HG03066 (cell line): Measurements from ENCODE around the gene RBMS1.

Experiments used
- ATAC-seq: cut with Tn5 transposase; IDR thresholded peaks from one replicate; pipeline ENCODE4 v1.9.1; 2021; ENCODE audit warnings: low read depth; ENCODE audit not compliant: unreplicated experiment

RBMS1 gene

GRCh38 chr2:160415991-160416390, 77.6 kb downstream of the RBMS1 start:
- ATAC-seq: no peak

- ATAC-seq: no peak
Observed at GRCh38 chr2:160411955-160412354, 81.7 kb downstream of the RBMS1 start.

- no peak for ATAC-seq
Observed at GRCh38 chr2:160411167-160411566, 82.4 kb downstream of the RBMS1 start.

- no peak for ATAC-seq
Observed at GRCh38 chr2:160409480-160409879, 84.1 kb downstream of the RBMS1 start.

DNA sequence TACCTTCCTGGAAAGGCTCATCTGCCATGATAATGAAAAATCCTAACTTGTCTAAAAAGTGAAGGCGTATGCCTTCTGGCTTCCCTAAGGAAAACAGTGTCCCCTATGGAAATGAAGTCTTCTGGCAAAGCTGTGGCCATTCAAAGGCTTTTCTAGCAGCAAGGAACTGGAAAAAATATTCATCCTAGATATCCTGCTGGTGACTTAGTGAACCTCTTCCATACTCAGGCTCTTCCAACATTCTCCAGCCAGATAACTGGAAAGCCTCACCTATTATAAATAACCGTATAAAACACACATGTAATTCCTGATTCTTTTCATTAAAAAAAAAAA, 84.7 kb downstream of the RBMS1 start:
- no peak for ATAC-seq

GRCh38 chr2:160408173-160408958, 85.2 kb downstream of the RBMS1 start:
- no peak for ATAC-seq

- ATAC-seq: peak; percentile 49
Observed at GRCh38 chr2:160407393-160408172, 86.0 kb downstream of the RBMS1 start.

GRCh38 chr2:160406591-160407392, 86.8 kb downstream of the RBMS1 start:
- ATAC-seq: peak; percentile 53

- no peak for ATAC-seq
Observed at GRCh38 chr2:160405077-160405867, 88.3 kb downstream of the RBMS1 start.

GRCh38 chr2:160402997-160403979, 90.3 kb downstream of the RBMS1 start:
- no peak for ATAC-seq

DNA sequence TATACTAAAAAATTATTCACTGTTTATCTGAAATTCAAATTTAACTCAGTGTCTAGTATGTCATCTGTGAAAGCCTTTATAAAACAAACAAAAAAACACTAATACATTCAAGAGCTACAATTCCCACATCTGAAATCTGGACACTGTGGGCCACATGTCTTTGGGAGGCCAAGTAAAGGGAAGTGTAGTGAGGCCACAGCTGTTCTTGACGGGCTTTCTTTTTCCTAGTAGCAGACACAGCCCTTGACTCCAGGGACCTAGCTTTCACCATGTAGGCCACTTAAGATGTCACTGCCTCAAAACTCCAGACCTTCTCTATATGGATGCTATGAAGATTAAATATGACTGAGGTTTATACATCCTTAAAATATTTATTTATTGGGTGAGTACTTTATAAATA, 91.1 kb downstream of the RBMS1 start:
- no peak for ATAC-seq

DNA sequence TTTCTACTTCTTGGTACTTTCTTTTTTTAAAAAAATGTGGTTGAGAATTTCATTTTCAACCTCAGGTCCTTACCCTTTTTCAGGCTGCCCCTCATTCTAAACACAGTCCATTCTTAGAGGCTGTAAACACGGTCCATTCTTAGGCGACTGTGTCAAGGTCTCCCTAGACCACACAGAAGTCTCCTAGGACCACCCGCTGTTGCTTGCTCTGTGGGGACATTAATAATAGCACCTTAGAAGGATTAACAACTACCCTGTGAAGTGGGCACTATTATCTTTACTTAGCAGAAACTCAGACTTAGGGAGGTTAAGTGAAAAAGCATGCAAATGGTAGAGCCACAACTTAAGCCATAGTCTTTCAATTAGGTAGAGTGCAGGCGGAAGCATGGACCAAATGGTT, 91.7 kb downstream of the RBMS1 start:
- ATAC-seq: no peak

- ATAC-seq: no peak
Observed at GRCh38 chr2:160399880-160400279, 93.7 kb downstream of the RBMS1 start.

DNA sequence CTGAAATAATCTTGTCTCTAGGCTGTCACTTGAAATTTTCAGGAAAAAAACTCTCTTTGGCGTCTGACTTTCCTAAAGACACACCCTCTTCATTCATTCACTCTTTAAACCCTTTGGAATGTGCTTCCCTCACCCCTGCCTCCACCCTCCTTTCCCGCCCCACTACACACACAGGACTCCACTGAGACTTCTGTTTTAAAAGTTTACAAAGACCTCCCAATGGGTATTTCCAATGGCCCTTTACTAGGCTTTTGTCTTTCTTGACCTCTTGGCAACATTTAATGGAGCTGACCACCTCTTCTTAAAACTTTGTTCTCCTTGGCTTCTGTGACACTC, 96.1 kb downstream of the RBMS1 start:
- no peak for ATAC-seq

DNA sequence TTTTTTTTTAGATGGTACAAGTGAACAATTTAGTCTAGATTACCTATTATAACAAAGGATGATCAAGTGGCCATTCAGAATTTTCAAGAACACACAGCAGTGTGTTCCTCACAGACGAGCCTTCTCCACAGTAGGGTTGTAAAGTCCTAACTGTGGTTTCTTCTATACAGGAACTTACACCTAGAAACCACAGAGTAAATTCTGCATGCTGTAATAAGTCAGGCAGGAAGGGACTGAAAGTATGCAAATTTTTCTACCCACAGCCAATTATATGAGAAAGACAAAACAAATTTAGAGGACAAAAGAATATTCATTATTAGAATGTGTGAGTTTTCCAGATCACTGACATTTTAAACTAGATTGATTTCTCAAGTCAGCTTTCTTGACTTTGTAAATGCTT, 99.5 kb downstream of the RBMS1 start:
- peak; percentile 100 for ATAC-seq

- ATAC-seq: no peak
Observed at GRCh38 chr2:160392201-160392600, 101.4 kb downstream of the RBMS1 start.

DNA sequence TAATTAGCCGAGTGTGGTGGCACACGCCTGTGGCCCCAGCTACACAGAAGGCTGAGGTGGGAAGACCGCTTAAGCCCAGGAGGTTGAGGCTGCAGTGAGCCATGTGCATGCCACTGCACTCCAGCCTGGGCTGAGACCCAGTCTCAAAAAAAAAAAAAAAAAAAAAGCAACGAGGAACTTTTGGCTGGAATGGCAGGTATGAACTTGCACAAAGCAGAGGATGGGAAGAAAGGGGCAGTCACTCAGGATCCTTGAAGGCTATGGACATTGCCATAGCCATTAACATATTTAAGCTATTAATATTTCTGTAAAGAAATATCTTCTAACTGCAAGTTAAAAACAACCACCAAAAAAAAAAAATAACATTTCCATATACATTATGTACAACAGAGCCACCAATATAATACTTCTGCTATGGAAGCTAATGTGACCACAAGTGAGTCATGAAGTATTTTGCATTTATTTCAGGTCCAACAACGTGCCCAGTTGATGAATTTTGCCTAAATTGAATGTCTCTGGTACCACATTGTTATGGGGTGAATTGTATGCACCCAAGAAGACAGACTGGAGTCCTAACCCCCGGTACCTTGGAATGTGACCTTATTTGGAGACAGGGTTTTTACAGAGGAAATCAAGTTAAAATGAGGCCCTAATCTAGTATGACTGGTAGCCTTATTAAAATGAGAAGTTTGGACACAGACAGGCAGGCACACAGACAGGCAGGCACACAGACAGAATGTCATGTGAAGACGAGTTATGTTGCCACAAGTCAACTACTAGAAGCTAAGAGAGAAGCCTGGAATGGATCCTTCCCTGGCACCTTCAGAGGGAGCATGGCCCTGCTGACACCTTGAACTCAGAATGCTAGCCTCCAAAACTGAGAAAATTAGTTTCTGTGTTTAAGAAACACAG, 102.8 kb downstream of the RBMS1 start:
- ATAC-seq: no peak

DNA sequence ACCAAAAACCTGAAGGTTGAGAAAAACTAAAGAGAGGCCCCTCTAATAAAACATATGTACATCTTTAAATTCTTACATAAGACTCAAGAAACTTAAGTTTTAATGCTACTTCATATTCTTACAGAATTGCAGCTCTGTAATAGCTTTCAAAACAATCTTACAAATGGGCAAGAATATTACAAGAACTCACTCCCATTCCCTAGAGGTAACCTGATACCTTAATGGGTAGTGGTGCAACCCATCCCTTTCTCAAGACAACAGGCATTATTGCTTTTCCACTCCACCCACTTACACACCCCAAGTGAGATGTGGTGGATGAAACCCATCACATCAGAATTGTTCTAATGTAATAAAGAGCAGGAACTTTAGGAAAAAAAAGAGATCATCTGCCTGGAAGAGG, 103.7 kb downstream of the RBMS1 start:
- no peak for ATAC-seq
